GM12891 (cell line): ENCODE measurements around the gene GUCY1B1.

Source experiments
- POLR2A ChIP-seq: IDR thresholded peaks from 2 replicates; pipeline ENCODE4 v1.6.1; 2011; ENCODE audit warnings: low read depth, low read length, control low read depth
- POLR2AphosphoS5 ChIP-seq: IDR thresholded peaks from 2 replicates; pipeline ENCODE4 v1.6.1; 2011; ENCODE audit warnings: low read depth, low read length, control low read depth

GRCh38 chr4:155846929-155847328 is 88.1 kb downstream of the GUCY1B1 start:
- TF ChIP-seq POLR2AphosphoS5 (no peak), POLR2A (no peak)
